ENCODE measurements around the gene ZNF385B. TPM values are rescaled to one million over a fixed set of nuclear protein-coding genes. Genes with fewer than 3 reads are reported as not detected.

Gene ZNF385B
- polyA plus RNA-seq, 1 donor (not counting 4 experiments of a cell fraction or from before 2014, with no cell fraction given) = 0.17 TPM

- Histone ChIP-seq H3K4me3 (ENCODE audit: control insufficient read depth in 2 of 3, extremely low read depth in 1 of 3, insufficient read depth in 2 of 3, low read depth in 1 of 3, low read length in 3 of 3) (no peak overlapping the region), H2AFZ (ENCODE audit: control insufficient read depth, low read length) (no peak overlapping the region), H3K9me1 (ENCODE audit: control insufficient read depth, extremely low read depth, insufficient read depth, low read length) (no peaks in the 10 kb centered on the region), H3K27ac (ENCODE audit: control insufficient read depth, insufficient read depth, low read length) (no peak overlapping the region), H3K36me3 (ENCODE audit: control insufficient read depth in 2 of 2, extremely low read depth in 1 of 2, insufficient read depth in 2 of 2, low read length in 2 of 2) (no peaks in the 10 kb centered on the region), H3K4me1 (ENCODE audit: control insufficient read depth, extremely low read depth, insufficient read depth, low read length) (no peaks in the 10 kb centered on the region), H3K27me3 (ENCODE audit: control insufficient read depth, extremely low read depth, insufficient read depth, low read length) (no peaks in the 10 kb centered on the region), H4K20me1 (ENCODE audit: control insufficient read depth, extremely low read depth, insufficient read depth, low read length) (no peaks in the 10 kb centered on the region), H3K79me2 (ENCODE audit: control insufficient read depth, insufficient read depth, low read length) (no peaks in the 10 kb centered on the region), H3K9ac (ENCODE audit: control insufficient read depth, extremely low read depth, insufficient read depth, low read length) (no peak overlapping the region), H3K4me2 (ENCODE audit: control insufficient read depth, extremely low read depth, insufficient read depth, low read depth, low read length) (no peak overlapping the region), H3K9me3 (ENCODE audit: control insufficient read depth, low read depth, low read length) (no peaks in the 10 kb centered on the region)
- dilution Hi-C loops (cut with MboI; ENCODE audit: extremely low pct_ligation_motif_present, low sequenced_read_pairs) = no loop called here
- no peak for FAIRE-seq
- DNase-seq (ENCODE audit: low read depth, low spot score) = no peak
- TF ChIP-seq CTCF (optimal IDR thresholded peaks at IDR 0.05 in 1 of 3, IDR thresholded peaks at IDR 0.05 in 1 of 3, conservative IDR thresholded peaks at IDR 0.05 in 1 of 3; ENCODE audit: extremely low read depth in 1 of 3, insufficient read depth in 2 of 3, low read length in 3 of 3) = no peak
- no peak for TF ChIP-seq EZH2 (IDR thresholded peaks at IDR 0.05; ENCODE audit: low read length)
These were observed 467.9 kb downstream of the ZNF385B start for GRCh38 chr2:179393481-179393880.

Small RNA genes lying within 50 kb of the gene (small RNA-seq; reads per million reads assigned to genes)
- gene MIR1258 (ENCODE audit: insufficient read length in 3 of 3, low read depth in 3 of 3, low replicate concordance in 1 of 3) = 0 reads per million in 3 experiments

Other genes starting within 250 kb of the ZNF385B start
- gene CWC22, start 145.7 kb upstream of the ZNF385B start, polyA plus RNA-seq = 3.7 to 8.8 TPM (median 4.8 TPM) in 3 replicates